Ishikawa (cell line): ENCODE measurements around the gene LIMK2.

Experiments used
- CEBPB ChIP-seq: IDR thresholded peaks from 2 replicates; pipeline ENCODE4 v1.6.1; 2012
- CREB1 ChIP-seq: IDR thresholded peaks from 2 replicates; pipeline ENCODE4 v1.6.1; 2012; ENCODE audit warnings: low read depth
- EGR1 ChIP-seq: IDR thresholded peaks from 2 replicates; pipeline ENCODE4 v1.6.1; 2012
- EP300 ChIP-seq: IDR thresholded peaks from 2 replicates; pipeline ENCODE4 v1.6.1; 2012; ENCODE audit warnings: borderline replicate concordance
- FOXM1 ChIP-seq: IDR thresholded peaks from 2 replicates; pipeline ENCODE4 v1.6.1; 2012; ENCODE audit warnings: low read depth, borderline replicate concordance
- MAX ChIP-seq: IDR thresholded peaks from 2 replicates; pipeline ENCODE4 v1.6.1; 2012
- NFIC ChIP-seq: IDR thresholded peaks from 2 replicates; pipeline ENCODE4 v1.6.1; 2012
- RAD21 ChIP-seq: IDR thresholded peaks from 2 replicates; pipeline ENCODE4 v1.6.1; 2012; ENCODE audit warnings: low read depth
- REST ChIP-seq: IDR thresholded peaks from 2 replicates; pipeline ENCODE4 v1.6.1; 2012; ENCODE audit warnings: low read depth, mild to moderate bottlenecking
- TAF1 ChIP-seq: IDR thresholded peaks from 2 replicates; pipeline ENCODE4 v1.6.1; 2012; ENCODE audit warnings: low read depth, mild to moderate bottlenecking
- TCF12 ChIP-seq: IDR thresholded peaks from 2 replicates; pipeline ENCODE4 v1.6.1; 2012; ENCODE audit warnings: low read depth
- TEAD4 ChIP-seq: IDR thresholded peaks from 2 replicates; pipeline ENCODE4 v1.6.1; 2012
- USF1 ChIP-seq: IDR thresholded peaks from 2 replicates; pipeline ENCODE4 v1.6.1; 2012
- YY1 ChIP-seq: IDR thresholded peaks from 2 replicates; pipeline ENCODE4 v1.6.1; 2012; ENCODE audit warnings: low read depth
- ZBTB7A ChIP-seq: IDR thresholded peaks from 2 replicates; pipeline ENCODE4 v1.6.1; 2012; ENCODE audit warnings: low read depth

Gene LIMK2

GRCh38 chr22:31239771-31240370 is 27.8 kb downstream of the LIMK2 start:
- TF ChIP-seq FOXM1 (no peak), MAX (no peak), CREB1 (no peak), CEBPB (no peak), TAF1 (no peak), RAD21 (no peak), TCF12 (no peak), ZBTB7A (no peak)

- no peak for TF ChIP-seq CEBPB
Measured at GRCh38 chr22:31241200-31241599, 29.1 kb downstream of the LIMK2 start.

GRCh38 chr22:31241936-31242335 is 29.8 kb downstream of the LIMK2 start:
- TF ChIP-seq YY1: no peak
- TF ChIP-seq ZBTB7A: no peak
- no peak for TF ChIP-seq EP300

- TF ChIP-seq TEAD4 (no peak), YY1 (peak; percentile 71), EP300 (0 out of 2 replicates have a peak, but pooled peaks have one; percentile 25), FOXM1 (peak; percentile 62; the same call in 1 of the 2 replicates), EGR1 (no peak), RAD21 (no peak)
Measured at GRCh38 chr22:31243339-31244045, 31.4 kb downstream of the LIMK2 start.

- TF ChIP-seq USF1 (no peak), TEAD4 (peak; percentile 81), REST (no peak), TAF1 (no peak), CREB1 (no peak), FOXM1 (no peak), NFIC (peak; percentile 70), MAX (peak; percentile 29; the same call in 1 of the 2 replicates), YY1 (no peak), EP300 (peak; percentile 80; the same call in 1 of the 2 replicates), EGR1 (no peak), TCF12 (peak; percentile 30; the same call in 1 of the 2 replicates), ZBTB7A (peak; percentile 61; the same call in 1 of the 2 replicates), RAD21 (no peak)
Measured at GRCh38 chr22:31244046-31244942, 32.2 kb downstream of the LIMK2 start.

- TF ChIP-seq MAX (no peak), FOXM1 (no peak), TEAD4 (no peak), RAD21 (no peak), TCF12 (no peak)
Measured at GRCh38 chr22:31244943-31245451, 32.9 kb downstream of the LIMK2 start.

- no peak for TF ChIP-seq TAF1
- no peak for TF ChIP-seq FOXM1
Measured at GRCh38 chr22:31246687-31247086, 34.6 kb downstream of the LIMK2 start.

GRCh38 chr22:31247726-31248125 is 35.6 kb downstream of the LIMK2 start:
- TF ChIP-seq ZBTB7A (no peak), EGR1 (no peak), REST (no peak), NFIC (no peak), USF1 (no peak), TEAD4 (no peak), CREB1 (no peak), EP300 (no peak), FOXM1 (no peak), RAD21 (no peak)
